Stimulated activated CD8-positive, alpha-beta memory T cell treated with anti-CD3 and anti-CD28 coated beads, Interleukin-15, amount 100 ng/mL, for 24 hours (primary cell): ENCODE results near the gene EEF1E1.

Source experiments
- DNase-seq: peaks from one replicate; pipeline ENCODE4 v3.0.0-alpha.2; 2020; ENCODE audit warnings: low read depth

Gene EEF1E1

GRCh38 chr6:8087870-8088754, 14.2 kb downstream of the EEF1E1 start:
- DNase-seq = no peak

GRCh38 chr6:8086755-8087306, 15.5 kb downstream of the EEF1E1 start:
- DNase-seq = no peak

GRCh38 chr6:8085053-8085511, 17.3 kb downstream of the EEF1E1 start:
- DNase-seq = no peak

- no peak for DNase-seq
Observed at GRCh38 chr6:8084586-8084985, 17.8 kb downstream of the EEF1E1 start.

GRCh38 chr6:8082954-8083858, 19.1 kb downstream of the EEF1E1 start:
- no peak for DNase-seq

- no peak for DNase-seq
Observed at GRCh38 chr6:8082572-8082953, 19.8 kb downstream of the EEF1E1 start.

GRCh38 chr6:8080362-8081151, 21.8 kb downstream of the EEF1E1 start:
- DNase-seq = no peak

GRCh38 chr6:8079126-8079525, 23.2 kb downstream of the EEF1E1 start:
- DNase-seq = no peak

GRCh38 chr6:8077991-8078390, 24.4 kb downstream of the EEF1E1 start:
- no peak for DNase-seq

GRCh38 chr6:8075704-8076103, 26.6 kb downstream of the EEF1E1 start:
- no peak for DNase-seq

- DNase-seq = no peak
Observed at GRCh38 chr6:8075185-8075584, 27.2 kb downstream of the EEF1E1 start.

- DNase-seq = no peak
Observed at GRCh38 chr6:8074213-8074612, 28.1 kb downstream of the EEF1E1 start.

- DNase-seq = no peak
Observed at GRCh38 chr6:8073758-8074157, 28.6 kb downstream of the EEF1E1 start.

GRCh38 chr6:8070718-8071117, 31.6 kb downstream of the EEF1E1 start:
- DNase-seq = no peak

- DNase-seq = no peak
Observed at GRCh38 chr6:8069631-8070284, 32.6 kb downstream of the EEF1E1 start.

GRCh38 chr6:8069151-8069550, 33.2 kb downstream of the EEF1E1 start:
- no peak for DNase-seq

GRCh38 chr6:8066108-8066507, 36.2 kb downstream of the EEF1E1 start:
- no peak for DNase-seq

- no peak for DNase-seq
Observed at GRCh38 chr6:8065519-8065911, 36.8 kb downstream of the EEF1E1 start.

- no peak for DNase-seq
Observed at GRCh38 chr6:8064638-8065518, 37.5 kb downstream of the EEF1E1 start.
